Sigmoid colon (tissue), 4 donors: Measurements from ENCODE around the gene AXIN1.

Experiments used
- CTCF ChIP-seq, 4 experiments: fragments of 450-650 bp in 3 of 4; fragments of 200-600 bp in 1 of 4; IDR thresholded peaks; one replicate each; pipeline ENCODE4 v1.5.1; 2016 to 2019; ENCODE audit warnings: antibody characterized with exemption in 4 of 4, mild to moderate bottlenecking in 3 of 4, moderate library complexity in 2 of 4
- EP300 ChIP-seq, 4 donors: sonication (generic); formaldehyde crosslinking; IDR thresholded peaks; one replicate each; pipeline ENCODE4 v1.6.1; 2017; ENCODE audit warnings: antibody characterized with exemption in 4 of 4
- POLR2A ChIP-seq, 2 donors: fragments of 450-650 bp; IDR thresholded peaks; one replicate each; pipeline ENCODE4 v1.6.1; 2016; ENCODE audit warnings: antibody characterized with exemption in 2 of 2, mild to moderate bottlenecking in 2 of 2, moderate library complexity in 2 of 2

- TF ChIP-seq CTCF (IDR thresholded peaks at IDR 0.05) (no peak), POLR2A (IDR thresholded peaks at IDR 0.05) (no peak), EP300 (IDR thresholded peaks at IDR 0.05) (no peak)
Observed at GRCh38 chr16:375212-375611, 22.7 kb upstream of the AXIN1 start.
